ENCODE data around the gene OTUB2.

OTUB2 gene

DNA sequence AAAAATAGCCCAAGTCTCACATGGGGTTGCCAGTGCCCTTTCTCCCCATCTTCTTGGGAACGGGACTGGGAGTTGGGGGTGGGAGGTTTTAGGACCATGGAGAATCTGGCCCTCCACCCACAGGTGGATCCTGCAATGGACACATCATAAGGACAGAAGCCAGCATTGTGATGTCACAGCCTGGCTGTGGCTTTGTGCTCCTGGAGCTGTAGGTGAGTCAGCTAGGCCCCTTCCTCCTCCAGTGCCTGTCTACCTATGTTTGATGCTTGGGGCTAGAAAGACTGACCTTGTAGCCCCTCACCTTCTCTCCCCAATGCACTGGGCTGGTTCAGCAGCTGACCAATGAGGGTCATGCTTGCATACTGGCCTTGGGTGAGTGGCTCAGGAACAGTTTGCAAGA is 29.1 kb upstream of the OTUB2 start, which contains the start of gene CCDC197:
Gene CCDC197 (plus strand): TSS at position 220 of the 400 bp plus-strand sequence. CDS start 831 bp downstream, outside the sequence.
- TF ChIP-seq, protein P1, sequence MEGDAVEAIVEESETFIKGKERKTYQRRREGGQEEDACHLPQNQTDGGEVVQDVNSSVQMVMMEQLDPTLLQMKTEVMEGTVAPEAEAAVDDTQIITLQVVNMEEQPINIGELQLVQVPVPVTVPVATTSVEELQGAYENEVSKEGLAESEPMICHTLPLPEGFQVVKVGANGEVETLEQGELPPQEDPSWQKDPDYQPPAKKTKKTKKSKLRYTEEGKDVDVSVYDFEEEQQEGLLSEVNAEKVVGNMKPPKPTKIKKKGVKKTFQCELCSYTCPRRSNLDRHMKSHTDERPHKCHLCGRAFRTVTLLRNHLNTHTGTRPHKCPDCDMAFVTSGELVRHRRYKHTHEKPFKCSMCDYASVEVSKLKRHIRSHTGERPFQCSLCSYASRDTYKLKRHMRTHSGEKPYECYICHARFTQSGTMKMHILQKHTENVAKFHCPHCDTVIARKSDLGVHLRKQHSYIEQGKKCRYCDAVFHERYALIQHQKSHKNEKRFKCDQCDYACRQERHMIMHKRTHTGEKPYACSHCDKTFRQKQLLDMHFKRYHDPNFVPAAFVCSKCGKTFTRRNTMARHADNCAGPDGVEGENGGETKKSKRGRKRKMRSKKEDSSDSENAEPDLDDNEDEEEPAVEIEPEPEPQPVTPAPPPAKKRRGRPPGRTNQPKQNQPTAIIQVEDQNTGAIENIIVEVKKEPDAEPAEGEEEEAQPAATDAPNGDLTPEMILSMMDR (conservative IDR thresholded peaks at IDR 0.05) = no peak
- TF ChIP-seq ZFX (IDR thresholded peaks at IDR 0.05) = no peak
- H3K27ac ChIP-seq = no peak within 1 kb of the TSS

DNA sequence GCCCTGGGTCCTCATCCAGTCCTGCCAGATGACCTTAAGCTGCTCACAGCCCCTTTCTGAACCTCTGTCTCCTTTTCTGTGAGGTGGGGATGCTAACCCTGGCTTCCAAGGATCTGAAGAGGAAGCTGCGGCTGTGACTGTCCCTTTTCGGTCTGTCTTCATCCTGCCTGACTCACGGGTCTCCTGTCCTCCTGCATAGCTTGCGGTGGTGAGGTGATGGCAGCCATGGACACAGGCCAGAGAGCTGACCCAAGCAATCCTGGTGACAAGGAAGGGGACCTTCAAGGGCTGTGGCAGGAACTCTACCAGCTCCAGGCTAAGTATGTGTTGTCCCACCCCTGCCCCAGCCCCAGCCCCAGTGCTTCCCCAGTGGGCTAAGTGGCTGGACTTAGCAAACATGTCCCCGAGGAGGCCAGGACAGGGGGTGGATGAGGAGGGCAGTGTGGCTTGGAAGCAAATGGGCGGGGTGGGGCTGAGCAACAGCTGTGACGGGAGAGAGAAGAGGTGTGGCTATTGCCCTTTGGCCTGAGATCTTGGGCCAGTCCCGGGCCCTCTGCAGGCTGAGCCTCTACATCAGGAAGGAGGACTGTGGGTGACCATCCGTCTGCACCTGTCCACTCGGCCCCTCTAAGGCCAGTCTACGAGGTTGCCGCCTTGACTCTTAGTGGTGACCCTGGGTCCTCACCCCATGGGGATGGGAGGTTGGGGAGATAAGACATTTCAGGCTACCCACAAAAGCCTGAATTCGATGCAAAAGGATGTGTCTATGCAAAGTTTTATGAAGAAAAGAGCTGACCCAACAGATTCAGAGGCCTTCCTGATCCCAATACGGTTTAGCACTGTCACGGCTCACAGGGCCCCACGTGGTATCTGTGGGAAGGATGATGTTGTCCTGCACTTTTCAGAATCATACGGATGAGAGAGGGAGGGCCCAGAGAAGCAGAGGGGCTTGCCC is 27.9 kb upstream of the OTUB2 start:
- TF ChIP-seq, protein P1 (conservative IDR thresholded peaks at IDR 0.05) = no peak
- TF ChIP-seq ZFX (IDR thresholded peaks at IDR 0.05) = no peak
- H3K27ac ChIP-seq = no peak overlapping the region

DNA sequence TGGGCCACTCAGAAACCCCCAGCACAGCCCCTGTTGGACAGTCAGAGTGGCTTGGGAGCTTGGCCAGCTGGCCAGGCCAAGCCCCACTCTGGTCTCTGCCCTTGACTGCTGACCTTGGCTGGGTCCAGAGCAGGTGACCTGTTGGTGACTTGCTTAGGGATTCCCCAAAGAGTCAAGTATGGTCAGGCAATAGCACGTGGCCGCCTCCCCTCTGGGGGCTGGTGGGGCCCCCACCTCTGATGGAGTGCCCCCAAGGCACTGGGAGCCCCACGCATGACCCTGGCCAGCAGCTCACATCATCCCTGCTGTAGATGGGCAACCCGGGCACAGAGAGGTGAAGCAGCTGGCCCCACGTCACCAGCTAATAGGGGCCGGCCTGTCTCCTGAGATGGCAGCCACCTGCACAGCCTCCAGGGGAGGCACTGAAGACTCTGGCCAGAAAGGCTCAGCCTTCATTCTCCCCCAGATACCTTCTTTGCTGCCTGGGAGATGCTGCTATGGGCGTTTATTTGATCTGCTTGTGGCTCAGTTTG is 27.2 kb upstream of the OTUB2 start:
- TF ChIP-seq, protein P1 (conservative IDR thresholded peaks at IDR 0.05) = no peak
- no peak for TF ChIP-seq ZFX (IDR thresholded peaks at IDR 0.05)
- H3K27ac ChIP-seq = no peak overlapping the region

DNA sequence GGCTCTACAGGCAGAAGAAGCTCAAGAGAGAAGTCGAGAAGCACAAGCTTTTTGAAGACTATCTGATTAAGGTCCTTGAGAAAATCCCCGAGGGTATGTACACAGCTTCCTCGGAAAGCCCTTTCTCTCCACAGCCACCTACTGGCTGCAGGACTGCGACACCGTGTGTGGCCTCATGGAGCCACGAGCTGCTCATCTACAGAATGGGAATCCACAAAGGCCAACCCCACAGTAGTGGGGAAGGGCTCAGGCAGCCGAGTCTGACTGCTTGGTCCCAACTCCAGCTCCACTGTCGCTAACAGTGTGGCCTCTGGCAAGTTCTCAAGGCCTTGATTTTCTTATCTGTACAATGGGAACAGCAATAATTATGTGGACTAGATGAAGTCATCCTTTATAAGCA is 26.6 kb upstream of the OTUB2 start:
- no peak for TF ChIP-seq ZFX (IDR thresholded peaks at IDR 0.05)
- TF ChIP-seq, protein P1 (conservative IDR thresholded peaks at IDR 0.05) = no peak
- H3K27ac ChIP-seq = no peak overlapping the region

DNA sequence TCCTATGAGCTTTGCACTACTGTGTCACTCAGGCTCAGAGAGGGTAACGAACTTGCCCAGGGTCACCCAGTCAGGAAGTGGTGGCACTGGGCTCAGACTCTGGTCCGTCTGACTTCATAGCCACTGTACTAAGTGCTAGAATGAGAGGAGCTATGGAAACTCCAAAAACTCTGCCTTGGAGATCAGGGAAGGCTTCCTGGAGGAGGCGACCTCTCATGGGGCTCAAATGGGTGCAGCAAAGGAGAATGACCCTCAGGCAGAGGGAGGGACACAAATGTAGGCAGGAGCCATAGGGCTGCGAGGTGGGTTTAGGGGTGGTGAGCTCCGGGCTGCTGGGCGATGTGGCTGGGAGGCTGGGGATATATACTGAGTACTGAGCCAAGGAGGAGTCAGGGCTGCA is 25.9 kb upstream of the OTUB2 start:
- TF ChIP-seq ZFX (IDR thresholded peaks at IDR 0.05) = no peak
- TF ChIP-seq, protein P1 (conservative IDR thresholded peaks at IDR 0.05) = no peak
- H3K27ac ChIP-seq = no peak overlapping the region

DNA sequence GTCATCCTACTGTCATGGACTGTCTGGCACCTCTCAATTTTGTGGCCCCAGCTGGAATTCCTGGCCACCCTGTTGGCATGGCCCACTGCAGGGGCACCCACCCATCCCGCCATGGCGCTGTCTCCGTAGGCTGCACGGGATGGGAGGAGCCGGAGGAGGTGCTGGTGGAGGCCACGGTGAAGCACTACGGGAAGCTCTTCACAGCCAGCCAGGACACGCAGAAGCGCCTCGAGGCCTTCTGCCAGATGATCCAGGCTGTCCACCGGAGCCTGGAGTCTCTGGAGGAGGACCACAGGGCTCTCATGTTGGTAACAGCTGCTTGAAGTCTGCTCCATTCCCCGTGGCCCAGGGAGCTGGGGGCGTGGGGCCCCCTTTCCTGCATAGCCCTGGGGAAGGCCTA is 25.1 kb upstream of the OTUB2 start:
- TF ChIP-seq, protein P1 (conservative IDR thresholded peaks at IDR 0.05) = no peak
- no peak for TF ChIP-seq ZFX (IDR thresholded peaks at IDR 0.05)
- no peak overlapping the region for H3K27ac ChIP-seq

Measured in C4-2B (cell line).